Measurements from ENCODE around the gene FANCG. TPM values are rescaled to one million over a fixed set of nuclear protein-coding genes. Genes with fewer than 3 reads are reported as not detected.

The FANCG gene
- total RNA-seq, 1 donor from 2014 or later: 14.1 TPM

GRCh38 chr9:35069020-35069419 is 10.7 kb downstream of the FANCG start:
- peaks cover 29% of the 10 kb centered on the region for H3K36me3 Mint-ChIP-seq (ENCODE audit: low read depth, unreplicated experiment)
- H3K27ac ChIP-seq (ENCODE audit: low read depth, low read length): no peak overlapping the region
- peak overlapping the region; percentile 72 for H3K27ac Mint-ChIP-seq (ENCODE audit: unreplicated experiment)
- no peak overlapping the region for H2AFZ ChIP-seq (ENCODE audit: low read depth, low read length)
- peaks cover 31% of the 10 kb centered on the region for H3K4me1 ChIP-seq (ENCODE audit: insufficient read depth, low read length)
- H3K4me3 ChIP-seq (ENCODE audit: insufficient read depth, low read depth, low read length): no peak overlapping the region
- no peak for TF ChIP-seq CTCF (IDR thresholded peaks at IDR 0.05; ENCODE audit: insufficient read depth, low read depth, low read length)
- TF ChIP-seq EZH2 (IDR thresholded peaks at IDR 0.05; ENCODE audit: insufficient read depth, low read length): no peak
- no peaks in the 10 kb centered on the region for H3K9me3 ChIP-seq (ENCODE audit: insufficient read depth, low read depth, low read length)
- H4K20me1 ChIP-seq (ENCODE audit: insufficient read depth, low read length): peaks cover 82% of the 10 kb centered on the region
- H3K9me3 Mint-ChIP-seq (ENCODE audit: unreplicated experiment): peaks cover 4% of the 10 kb centered on the region
- DNase-seq (ENCODE audit: low read depth) (no peak), FAIRE-seq (no peak)
- H3K4me3 Mint-ChIP-seq (ENCODE audit: unreplicated experiment): peak overlapping the region; percentile 98
- no peak overlapping the region for H3K9ac ChIP-seq (ENCODE audit: low read length)
- H3K79me2 ChIP-seq (ENCODE audit: insufficient read depth, low read length): peaks cover 82% of the 10 kb centered on the region
- peaks cover 20% of the 10 kb centered on the region for H3K4me1 Mint-ChIP-seq (ENCODE audit: low read depth, unreplicated experiment)
- peak overlapping the region; percentile 87 for H3K4me2 ChIP-seq (ENCODE audit: low read length)
- no peaks in the 10 kb centered on the region for H3K27me3 ChIP-seq (ENCODE audit: insufficient read depth, low read length)
- H3K27me3 Mint-ChIP-seq (ENCODE audit: low read depth, unreplicated experiment): no peaks in the 10 kb centered on the region
- peaks cover 47% of the 10 kb centered on the region for H3K36me3 ChIP-seq (ENCODE audit: insufficient read depth, low read length)

GRCh38 chr9:35067056-35067455 is 12.7 kb downstream of the FANCG start:
- no peaks in the 10 kb centered on the region for H3K27me3 ChIP-seq (ENCODE audit: insufficient read depth, low read length)
- Mint-ChIP-seq H3K27me3 (ENCODE audit: low read depth, unreplicated experiment) (no peaks in the 10 kb centered on the region), H3K4me3 (ENCODE audit: unreplicated experiment) (no peak overlapping the region), H3K27ac (ENCODE audit: unreplicated experiment) (no peak overlapping the region), H3K4me1 (ENCODE audit: low read depth, unreplicated experiment) (peaks cover 20% of the 10 kb centered on the region), H3K36me3 (ENCODE audit: low read depth, unreplicated experiment) (peaks cover 36% of the 10 kb centered on the region), H3K9me3 (ENCODE audit: unreplicated experiment) (no peaks in the 10 kb centered on the region)
- H3K9me3 ChIP-seq (ENCODE audit: insufficient read depth, low read depth, low read length): no peaks in the 10 kb centered on the region
- no peak overlapping the region for H3K4me3 ChIP-seq (ENCODE audit: insufficient read depth, low read depth, low read length)
- peaks cover 62% of the 10 kb centered on the region for H3K36me3 ChIP-seq (ENCODE audit: insufficient read depth, low read length)
- no peak overlapping the region for H3K27ac ChIP-seq (ENCODE audit: low read depth, low read length)
- TF ChIP-seq CTCF (IDR thresholded peaks at IDR 0.05; ENCODE audit: insufficient read depth, low read depth, low read length) (no peak), EZH2 (IDR thresholded peaks at IDR 0.05; ENCODE audit: insufficient read depth, low read length) (no peak)
- no peak overlapping the region for H3K9ac ChIP-seq (ENCODE audit: low read length)
- H3K79me2 ChIP-seq (ENCODE audit: insufficient read depth, low read length): peaks cover 98% of the 10 kb centered on the region
- H2AFZ ChIP-seq (ENCODE audit: low read depth, low read length): no peak overlapping the region
- DNase-seq (ENCODE audit: low read depth) (no peak), FAIRE-seq (no peak)
- peaks cover 22% of the 10 kb centered on the region for H3K4me1 ChIP-seq (ENCODE audit: insufficient read depth, low read length)
- H4K20me1 ChIP-seq (ENCODE audit: insufficient read depth, low read length): peaks cover 100% of the 10 kb centered on the region
- H3K4me2 ChIP-seq (ENCODE audit: low read length): no peak overlapping the region

- Histone ChIP-seq H4K20me1 (ENCODE audit: insufficient read depth, low read length) (peaks cover 96% of the 10 kb centered on the region), H3K36me3 (ENCODE audit: insufficient read depth, low read length) (peaks cover 97% of the 10 kb centered on the region), H3K27ac (ENCODE audit: low read depth, low read length) (no peak overlapping the region), H3K27me3 (ENCODE audit: insufficient read depth, low read length) (no peaks in the 10 kb centered on the region), H3K4me2 (ENCODE audit: low read length) (no peak overlapping the region), H2AFZ (ENCODE audit: low read depth, low read length) (no peak overlapping the region), H3K4me3 (ENCODE audit: insufficient read depth, low read depth, low read length) (no peak overlapping the region), H3K4me1 (ENCODE audit: insufficient read depth, low read length) (no peaks in the 10 kb centered on the region), H3K79me2 (ENCODE audit: insufficient read depth, low read length) (peaks cover 79% of the 10 kb centered on the region), H3K9ac (ENCODE audit: low read length) (no peak overlapping the region), H3K9me3 (ENCODE audit: insufficient read depth, low read depth, low read length) (no peaks in the 10 kb centered on the region)
- Mint-ChIP-seq H3K4me1 (ENCODE audit: low read depth, unreplicated experiment) (no peaks in the 10 kb centered on the region), H3K27me3 (ENCODE audit: low read depth, unreplicated experiment) (no peaks in the 10 kb centered on the region), H3K36me3 (ENCODE audit: low read depth, unreplicated experiment) (peaks cover 52% of the 10 kb centered on the region), H3K9me3 (ENCODE audit: unreplicated experiment) (no peaks in the 10 kb centered on the region), H3K4me3 (ENCODE audit: unreplicated experiment) (no peak overlapping the region), H3K27ac (ENCODE audit: unreplicated experiment) (peak overlapping the region; percentile 41)
- DNase-seq (ENCODE audit: low read depth) (no peak), FAIRE-seq (no peak)
- TF ChIP-seq EZH2 (IDR thresholded peaks at IDR 0.05; ENCODE audit: insufficient read depth, low read length) (no peak), CTCF (IDR thresholded peaks at IDR 0.05; ENCODE audit: insufficient read depth, low read depth, low read length) (no peak)
Observed at GRCh38 chr9:35060548-35061207, 19.1 kb downstream of the FANCG start.

All from astrocyte (in vitro differentiated cells and primary cell).